HG03354 (cell line): ENCODE data around the gene GSTA4.

Experiments used
- ATAC-seq: cut with Tn5 transposase; IDR thresholded peaks from one replicate; pipeline ENCODE4 v1.9.1; 2021; ENCODE audit warnings: mild to moderate bottlenecking; ENCODE audit not compliant: unreplicated experiment, poor library complexity, severe bottlenecking

The GSTA4 gene, protein sequence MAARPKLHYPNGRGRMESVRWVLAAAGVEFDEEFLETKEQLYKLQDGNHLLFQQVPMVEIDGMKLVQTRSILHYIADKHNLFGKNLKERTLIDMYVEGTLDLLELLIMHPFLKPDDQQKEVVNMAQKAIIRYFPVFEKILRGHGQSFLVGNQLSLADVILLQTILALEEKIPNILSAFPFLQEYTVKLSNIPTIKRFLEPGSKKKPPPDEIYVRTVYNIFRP

DNA sequence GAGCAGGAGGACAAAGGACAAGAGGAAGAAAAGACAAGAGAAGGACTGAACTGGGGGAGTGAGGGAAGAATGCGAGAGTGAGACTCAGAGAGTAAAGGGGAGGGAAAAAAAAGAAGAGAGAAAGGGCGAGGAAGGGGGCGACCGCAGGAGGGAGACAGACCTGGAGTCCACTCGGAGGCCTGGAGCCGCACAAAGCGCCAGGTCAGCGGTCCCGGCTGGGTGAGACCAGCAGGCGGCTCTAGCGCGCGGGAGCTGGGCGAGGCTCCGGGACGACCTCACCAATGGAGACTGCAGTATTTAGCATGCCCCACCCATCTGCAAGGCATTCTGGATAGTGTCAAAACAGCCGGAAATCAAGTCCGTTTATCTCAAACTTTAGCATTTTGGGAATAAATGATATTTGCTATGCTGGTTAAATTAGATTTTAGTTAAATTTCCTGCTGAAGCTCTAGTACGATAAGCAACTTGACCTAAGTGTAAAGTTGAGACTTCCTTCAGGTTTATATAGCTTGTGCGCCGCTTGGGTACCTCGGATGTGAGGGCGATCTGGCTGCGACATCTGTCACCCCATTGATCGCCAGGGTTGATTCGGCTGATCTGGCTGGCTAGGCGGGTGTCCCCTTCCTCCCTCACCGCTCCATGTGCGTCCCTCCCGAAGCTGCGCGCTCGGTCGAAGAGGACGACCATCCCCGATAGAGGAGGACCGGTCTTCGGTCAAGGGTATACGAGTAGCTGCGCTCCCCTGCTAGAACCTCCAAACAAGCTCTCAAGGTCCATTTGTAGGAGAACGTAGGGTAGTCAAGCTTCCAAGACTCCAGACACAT, at the start of gene GSTA4:
Gene GSTA4 (minus strand): TSS at position 196 of the 824 bp plus-strand sequence. CDS start 1,041 bp downstream, outside the sequence.
- ATAC-seq = peak; percentile 96

DNA sequence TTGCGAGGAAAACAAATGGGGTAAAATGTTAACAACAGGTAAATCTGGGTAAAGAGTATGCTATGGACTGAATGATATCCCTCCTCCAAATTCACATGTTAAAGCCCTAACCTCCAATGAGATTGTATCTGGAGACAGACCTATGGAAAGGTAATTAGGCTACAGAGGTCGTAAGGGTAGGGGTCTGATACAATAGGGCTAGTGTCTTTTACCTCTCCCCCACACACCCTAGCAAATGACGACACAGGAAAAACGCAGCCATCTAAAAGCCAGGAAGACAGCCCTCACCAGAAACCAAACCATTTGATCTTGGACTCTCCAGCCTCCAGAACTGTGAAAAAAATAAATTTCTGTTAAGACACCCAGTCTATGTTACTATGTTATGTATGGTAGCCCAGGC, 49.5 kb upstream of the GSTA4 start:
- no peak for ATAC-seq

DNA sequence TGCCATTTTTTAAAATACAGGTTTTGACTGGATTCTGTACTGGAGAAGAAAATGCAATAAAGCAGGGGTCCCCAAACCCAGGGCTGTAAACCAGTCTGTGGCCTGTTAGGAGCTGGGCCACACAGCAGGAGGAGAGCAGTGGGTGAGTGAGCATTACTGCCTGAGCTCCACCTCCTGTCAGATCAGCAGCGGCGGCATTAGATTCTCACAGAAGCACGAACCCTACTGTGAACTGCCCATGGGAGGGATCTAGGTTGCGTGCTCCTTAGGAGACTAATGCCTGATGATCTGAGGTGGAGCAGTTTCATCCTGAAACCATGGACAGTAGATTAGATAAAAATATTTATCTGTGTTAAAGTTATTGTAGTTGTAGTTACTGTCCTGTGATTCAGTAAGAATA, 49.0 kb upstream of the GSTA4 start:
- ATAC-seq = no peak

DNA sequence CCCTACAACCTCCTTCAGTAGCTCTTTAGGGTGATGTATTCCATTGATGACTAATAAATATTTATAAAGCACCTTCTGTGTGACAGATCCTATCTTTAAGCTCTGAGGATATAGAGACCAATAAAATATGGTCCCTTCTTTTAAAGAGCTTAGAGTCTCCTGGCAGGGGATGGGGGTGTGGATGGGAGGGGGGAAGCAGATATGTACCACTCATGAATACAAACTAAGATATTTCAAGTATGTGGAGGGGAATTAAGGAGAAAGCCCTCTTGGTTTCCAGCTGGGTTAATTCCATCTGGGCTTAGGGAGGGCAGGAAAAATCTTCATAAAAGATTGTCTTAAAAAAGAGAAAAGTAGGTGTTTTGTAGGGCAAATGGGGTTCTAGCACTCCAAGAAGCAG, 48.5 kb upstream of the GSTA4 start:
- no peak for ATAC-seq

DNA sequence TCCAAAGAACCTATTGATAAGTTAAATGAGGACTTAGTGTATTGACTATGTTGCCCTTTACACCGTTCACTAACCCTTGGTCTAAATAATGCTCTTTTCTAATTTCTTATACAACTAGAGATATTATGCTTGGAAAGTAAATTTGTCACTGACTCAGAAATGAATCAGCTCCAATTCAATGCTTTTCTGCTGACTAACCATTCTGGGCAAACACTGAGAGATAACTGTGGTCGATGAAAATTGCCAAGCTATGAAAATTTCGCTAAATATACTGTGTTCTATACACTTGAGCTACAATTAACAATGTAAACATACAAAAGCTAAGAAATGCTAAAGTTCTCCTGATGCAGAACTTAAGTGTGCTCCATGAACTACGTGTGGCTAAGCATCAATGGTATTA, 47.0 kb upstream of the GSTA4 start:
- no peak for ATAC-seq

DNA sequence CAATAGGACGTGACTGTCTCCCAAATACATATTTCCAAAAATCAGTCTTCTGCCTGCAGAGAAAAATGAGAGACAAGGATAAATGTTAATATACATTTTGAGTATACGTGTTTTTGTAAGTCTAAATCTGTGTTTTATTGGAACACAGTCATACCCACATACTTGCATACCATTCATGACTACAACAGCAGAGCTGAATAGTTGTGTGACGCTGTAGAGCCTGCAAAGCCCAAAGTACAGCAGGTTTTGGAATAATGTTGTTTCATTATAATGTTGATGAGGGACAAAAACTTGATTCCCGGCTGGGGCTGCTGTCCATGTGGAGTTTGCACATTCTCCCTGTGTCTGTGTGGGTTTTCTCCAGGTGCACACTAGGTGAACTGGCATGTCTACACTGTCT, 46.3 kb upstream of the GSTA4 start:
- ATAC-seq = no peak

DNA sequence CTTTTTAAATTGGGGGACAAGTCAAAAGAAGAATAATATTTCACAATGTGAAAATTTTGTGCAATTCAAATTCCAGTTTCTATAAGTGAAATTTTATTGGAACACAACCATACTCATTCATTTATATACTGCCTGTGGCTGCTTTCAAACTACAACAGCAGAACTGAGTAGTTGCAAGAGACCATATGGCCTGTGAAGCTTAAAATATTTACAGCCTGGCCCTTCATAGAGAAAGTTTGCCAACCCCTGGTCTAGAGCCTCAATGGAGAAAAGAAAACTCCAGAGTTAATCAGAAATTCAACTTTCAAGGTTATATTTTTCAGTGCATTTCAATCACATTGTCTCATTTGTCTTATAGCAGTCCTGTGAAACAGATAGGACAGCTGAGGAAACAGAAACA, 43.5 kb upstream of the GSTA4 start:
- ATAC-seq = no peak

DNA sequence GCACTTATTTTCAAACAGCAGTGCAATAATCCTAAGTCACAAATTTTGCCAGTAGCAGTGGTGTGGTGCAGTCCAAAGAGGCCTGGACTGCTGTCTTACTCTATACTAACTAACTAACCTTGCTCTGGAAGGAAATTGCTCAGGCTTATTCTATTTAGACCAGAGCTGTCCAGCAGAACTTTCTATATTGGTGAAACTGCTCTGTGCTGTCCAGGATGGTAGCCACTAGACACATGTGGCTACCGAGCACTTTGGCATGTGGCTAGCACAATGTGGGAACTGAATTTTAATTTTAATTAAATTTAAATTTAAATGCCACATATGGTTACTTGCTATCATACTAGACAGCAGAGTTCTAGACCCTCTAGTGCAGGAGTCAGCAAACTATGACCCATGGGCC, 43.1 kb upstream of the GSTA4 start:
- ATAC-seq = no peak

DNA sequence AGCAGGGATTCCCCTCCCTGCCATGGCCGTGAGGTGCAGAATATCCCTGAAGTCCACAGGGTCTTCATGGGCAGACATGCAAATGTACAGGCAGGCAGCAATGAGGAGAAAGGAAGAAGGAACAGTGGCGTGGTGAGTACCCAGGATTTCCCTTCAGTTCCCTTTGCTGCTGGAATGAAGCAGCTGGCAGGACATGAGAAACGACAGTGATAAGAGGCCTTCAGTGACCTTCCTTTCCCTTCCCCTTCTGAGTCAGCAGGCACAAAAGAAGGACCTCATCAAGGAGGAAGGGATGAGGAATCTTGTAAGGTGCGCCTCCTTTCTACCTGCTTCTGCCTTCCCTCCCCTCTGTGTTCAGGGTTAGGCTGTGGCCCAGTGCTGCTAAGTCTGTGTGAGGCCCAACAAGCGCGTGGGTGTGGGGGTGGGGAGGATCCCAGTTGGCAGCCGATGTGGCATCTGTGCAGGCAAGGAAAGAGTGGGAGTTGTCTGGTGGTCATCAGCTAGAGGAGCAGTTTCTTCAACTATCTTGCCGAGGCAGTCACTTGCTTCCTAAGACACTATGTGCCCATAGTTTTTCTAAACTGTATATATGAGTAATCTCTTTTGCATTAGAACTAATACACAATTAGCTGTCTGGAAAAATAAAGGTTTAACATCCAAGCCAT, 40.6 kb upstream of the GSTA4 start:
- no peak for ATAC-seq

DNA sequence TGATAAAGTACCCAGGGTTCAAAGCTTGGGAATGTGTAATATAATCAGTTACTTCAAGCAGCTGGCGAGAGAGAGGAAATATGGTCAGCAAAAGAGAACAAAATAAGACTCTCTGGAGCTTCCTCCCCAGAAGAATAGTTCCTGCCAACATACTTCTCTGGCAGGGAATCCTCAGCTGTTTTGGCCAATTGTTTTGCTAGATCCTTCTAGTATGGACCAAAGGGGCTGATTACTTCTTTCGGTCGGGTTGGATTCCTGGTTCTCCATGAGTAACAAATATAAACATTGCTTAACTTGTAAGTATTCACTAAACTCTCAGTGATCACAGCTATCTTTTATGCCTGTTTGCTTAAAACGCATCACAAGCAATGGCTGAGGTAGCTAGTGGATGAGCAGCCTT, 38.7 kb upstream of the GSTA4 start:
- no peak for ATAC-seq

DNA sequence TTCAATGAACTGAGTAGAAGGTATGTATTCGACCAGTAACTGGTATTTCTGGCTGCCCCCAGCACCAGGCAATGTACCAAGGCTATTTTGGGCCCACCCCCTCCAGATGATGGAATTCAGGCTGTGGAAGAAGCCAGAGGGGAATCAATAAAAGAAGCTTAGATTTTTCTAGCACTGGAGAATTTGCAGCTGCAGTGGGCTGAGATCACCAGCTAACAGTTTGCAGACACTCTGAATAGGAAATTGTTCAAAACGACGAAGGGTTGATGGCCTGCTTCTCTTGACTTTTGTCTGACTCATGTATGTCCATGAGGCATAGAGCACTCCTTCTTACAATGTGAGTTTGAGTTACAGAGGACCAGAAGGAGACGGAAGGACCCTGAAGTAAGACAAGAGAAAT, 37.8 kb upstream of the GSTA4 start:
- ATAC-seq = no peak

DNA sequence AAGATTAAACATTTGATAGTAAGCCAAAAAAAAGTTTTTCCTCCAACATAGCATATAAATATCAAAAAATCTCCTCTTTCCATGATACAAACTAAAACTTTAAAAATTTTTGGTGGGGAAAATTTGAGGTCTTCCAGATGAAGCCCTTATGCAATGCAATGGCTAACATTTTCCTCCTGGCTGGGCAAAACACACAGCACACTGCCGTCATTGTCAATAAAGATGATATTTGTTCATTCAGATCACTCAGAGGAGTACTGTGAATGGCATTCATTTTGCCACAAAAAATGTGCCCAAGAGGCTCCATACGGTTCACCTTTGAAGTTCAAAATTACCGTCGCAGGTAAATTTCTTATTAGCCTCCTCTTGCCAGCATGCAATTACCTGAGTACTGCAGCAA, 36.2 kb upstream of the GSTA4 start:
- no peak for ATAC-seq

DNA sequence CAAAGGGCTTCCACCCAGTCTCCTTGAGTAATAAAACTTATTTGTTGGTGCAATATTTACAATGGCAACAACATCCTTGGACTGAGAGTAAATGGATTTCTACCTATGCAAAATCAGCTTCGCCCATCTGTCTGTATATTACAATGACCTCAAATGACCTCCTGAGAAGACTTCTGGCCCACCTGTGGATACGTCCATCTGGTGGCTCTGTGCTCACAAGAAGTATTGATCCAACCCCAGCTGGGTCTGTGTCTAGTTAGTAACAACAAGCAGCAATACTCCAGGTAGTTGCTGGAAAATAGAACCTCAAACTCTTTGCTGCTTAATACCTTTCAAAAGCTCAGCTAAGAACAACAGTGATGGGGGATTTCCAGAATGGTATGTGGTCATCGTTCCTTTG, 34.7 kb upstream of the GSTA4 start:
- ATAC-seq = no peak

DNA sequence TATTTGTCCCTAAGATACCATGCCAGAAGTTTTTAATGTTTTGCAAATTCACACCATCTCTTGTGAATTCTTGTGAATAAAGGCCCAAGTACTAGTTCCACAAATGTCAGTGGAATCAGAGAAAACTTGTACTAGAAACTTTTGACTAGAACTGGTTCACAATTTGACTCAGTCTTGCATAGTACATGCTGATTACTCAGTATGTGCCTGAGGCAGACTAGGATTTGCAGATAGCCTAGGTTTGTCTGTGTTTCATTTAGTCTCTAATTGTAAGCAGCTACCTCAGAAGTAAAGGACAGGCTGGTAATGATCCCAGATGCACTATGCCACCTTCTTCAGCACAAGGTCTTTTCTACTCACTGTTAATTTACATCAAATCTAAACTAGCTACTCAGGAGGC, 34.2 kb upstream of the GSTA4 start:
- ATAC-seq = no peak

DNA sequence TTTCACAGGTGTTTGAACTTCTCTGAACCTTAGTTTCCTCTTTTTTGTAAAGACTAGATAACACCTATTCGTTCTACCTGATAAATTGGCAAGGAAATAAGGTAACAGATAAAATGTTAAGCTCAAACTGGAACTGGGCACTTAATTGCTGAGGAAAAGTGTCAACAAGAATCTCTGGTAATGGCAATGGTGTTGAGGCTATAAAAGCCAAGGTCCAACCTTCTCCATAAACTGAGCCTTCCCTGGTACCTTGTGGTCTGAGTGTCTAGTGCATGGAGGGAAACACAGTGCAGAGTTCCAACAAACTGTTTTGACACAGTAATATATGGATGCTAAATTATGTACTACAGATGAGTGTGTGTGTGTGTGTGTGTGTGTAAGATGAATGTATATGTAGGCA, 33.4 kb upstream of the GSTA4 start:
- no peak for ATAC-seq

DNA sequence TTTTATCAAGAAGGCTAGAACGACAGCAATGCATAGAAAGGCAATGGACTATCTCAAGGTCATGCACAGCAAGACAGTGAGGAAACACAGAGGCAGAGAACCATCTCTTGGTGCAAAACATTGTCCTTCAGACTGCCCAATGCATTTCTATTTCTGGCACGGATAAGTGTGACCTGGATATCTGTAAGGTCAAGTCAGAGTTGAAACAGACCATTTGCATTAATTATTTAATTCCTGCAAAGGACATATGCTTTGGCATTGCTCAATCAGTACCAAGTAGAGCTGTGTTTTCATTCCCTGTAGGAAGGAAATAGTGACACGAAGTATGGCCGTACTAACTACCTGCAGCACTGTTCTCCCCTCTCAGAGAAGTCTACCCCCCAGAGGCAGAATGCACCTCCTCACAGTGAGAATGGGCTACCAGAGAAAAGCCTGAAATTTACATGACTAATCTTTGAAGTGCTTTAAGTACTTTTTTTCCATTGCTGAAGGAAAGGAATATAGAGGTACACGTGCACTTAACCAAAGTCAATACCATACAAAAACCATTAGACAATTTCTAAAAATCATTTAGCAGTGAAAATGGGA, 32.1 kb upstream of the GSTA4 start:
- ATAC-seq = no peak

DNA sequence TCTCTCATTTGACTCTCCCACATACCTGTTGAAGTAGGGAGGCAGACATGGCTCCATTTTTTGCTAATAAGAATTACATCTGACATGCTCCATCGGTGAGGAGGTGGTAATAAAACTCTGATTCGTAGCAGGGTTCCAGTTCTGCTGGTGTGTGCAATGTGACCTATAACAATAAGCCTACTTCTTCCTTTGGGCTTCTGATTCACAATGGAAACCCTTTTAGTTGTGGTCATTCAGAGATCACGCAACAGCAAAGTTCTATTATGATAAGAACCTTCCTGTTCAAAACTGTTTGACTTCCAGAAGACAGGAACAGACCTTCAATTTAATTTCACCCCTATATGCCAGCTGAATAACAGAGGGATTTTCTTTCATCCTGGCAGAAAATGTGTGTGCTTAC, 31.4 kb upstream of the GSTA4 start:
- ATAC-seq = no peak

DNA sequence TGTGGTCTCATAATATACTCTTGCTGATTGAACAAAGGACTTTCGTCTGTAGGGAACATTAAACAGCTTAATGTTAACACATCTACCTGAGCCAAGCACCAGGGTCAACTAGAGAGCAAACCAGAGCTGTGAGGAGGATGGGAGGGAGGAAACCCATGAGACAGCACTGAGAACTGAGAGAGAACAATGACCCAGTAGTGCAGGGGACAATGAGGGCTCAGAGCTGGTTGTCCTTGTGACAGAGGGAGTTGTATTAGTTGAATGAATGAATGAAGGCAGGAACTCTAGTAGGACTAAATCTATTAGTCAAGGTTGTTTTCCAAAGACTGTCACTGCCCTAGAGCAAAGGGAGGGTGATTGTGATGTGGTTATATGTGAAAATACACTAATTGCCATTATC, 28.2 kb upstream of the GSTA4 start:
- no peak for ATAC-seq

DNA sequence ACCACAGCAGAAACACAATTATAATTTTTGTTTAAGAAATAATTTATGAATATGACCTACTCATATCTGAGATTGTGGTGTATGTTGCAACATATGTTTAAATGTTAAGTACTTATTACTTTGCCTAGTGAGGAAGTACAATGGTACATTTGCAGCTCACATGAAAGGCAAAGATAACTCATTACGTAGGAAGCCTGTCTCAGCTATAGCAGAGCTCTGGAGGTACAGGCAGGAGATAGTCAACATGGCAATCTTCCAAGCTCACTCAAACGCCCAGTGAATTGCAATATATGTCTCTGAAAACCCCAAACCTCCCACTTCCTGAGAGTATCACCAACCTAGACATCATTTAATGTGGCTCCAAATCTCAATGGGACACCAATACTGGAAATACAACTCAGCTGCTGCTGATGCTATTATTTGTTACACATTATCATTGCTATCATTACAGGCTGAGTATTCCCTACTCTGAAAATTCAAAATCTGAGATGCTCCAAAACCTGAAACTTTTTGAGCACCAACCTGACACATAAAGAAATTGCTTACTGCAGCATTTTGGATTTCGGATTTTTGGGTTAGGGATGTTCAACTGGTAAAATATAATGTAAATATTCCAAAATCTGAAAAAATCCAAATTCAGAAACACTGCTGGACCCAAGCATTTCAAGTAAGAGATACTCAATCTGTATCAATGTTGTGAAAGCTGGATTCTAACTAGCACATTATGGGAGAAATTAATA, 25.1 kb upstream of the GSTA4 start:
- ATAC-seq = no peak

DNA sequence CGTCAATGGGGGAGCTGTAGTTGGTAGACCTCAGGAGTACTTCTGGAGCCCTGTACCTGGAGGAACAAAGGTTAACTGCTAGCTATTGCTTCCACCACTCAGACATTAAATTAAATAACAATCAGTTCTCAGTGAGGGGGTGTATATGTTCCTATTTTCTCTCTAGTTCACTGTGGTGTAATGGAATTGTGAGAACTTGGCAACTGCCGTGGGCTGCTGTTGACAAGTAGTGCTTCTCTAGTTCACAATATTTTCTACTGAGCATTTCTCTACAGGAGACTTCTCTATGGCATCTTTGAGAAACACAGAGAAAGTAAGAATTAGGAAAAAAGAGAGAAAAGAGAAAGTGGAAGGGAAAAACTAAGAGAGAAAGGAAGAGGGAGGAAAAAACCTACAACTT, 23.4 kb upstream of the GSTA4 start:
- ATAC-seq = no peak
